H9 (cell line): Measurements from ENCODE around the gene NUP54. TPM values are rescaled to one million over a fixed set of nuclear protein-coding genes. Genes with fewer than 3 reads are reported as not detected.
A peak's percentile ranks its signal among the peaks of the same experiment; 100 is the strongest.

Experiments
- DNase-seq: peaks from one replicate; pipeline ENCODE4 v3.0.0-alpha.2; 2017
- H2AFZ ChIP-seq: one replicate; pipeline ENCODE4 v1.6.1; 2013; ENCODE audit warnings: mild to moderate bottlenecking, low read length, control low read depth, moderate library complexity
- H2AK5ac ChIP-seq: 2 replicates; pipeline ENCODE4 v1.6.1; 2013; ENCODE audit warnings: low read length, control low read depth, mixed read lengths; ENCODE audit not compliant: insufficient read length
- H2BK120ac ChIP-seq: one replicate; pipeline ENCODE4 v1.6.1; 2013; ENCODE audit warnings: low read depth, mild to moderate bottlenecking, low read length, control low read depth, inconsistent platforms; ENCODE audit not compliant: poor library complexity, severe bottlenecking
- H2BK12ac ChIP-seq: 2 replicates; pipeline ENCODE4 v1.6.1; 2013; ENCODE audit warnings: low read length, control low read depth, mixed read lengths, low read depth; ENCODE audit not compliant: insufficient read length
- H2BK15ac ChIP-seq: 2 replicates; pipeline ENCODE4 v1.6.1; 2013; ENCODE audit warnings: low read depth, low read length, control low read depth
- H2BK20ac ChIP-seq: one replicate; pipeline ENCODE4 v1.6.1; 2013; ENCODE audit warnings: low read depth, mild to moderate bottlenecking, low read length, control low read depth, inconsistent platforms; ENCODE audit not compliant: poor library complexity, severe bottlenecking
- H2BK5ac ChIP-seq: 2 replicates; pipeline ENCODE4 v1.6.1; 2013; ENCODE audit warnings: low read length, control low read depth, mixed read lengths; ENCODE audit not compliant: insufficient read length
- H3K14ac ChIP-seq: 2 replicates; pipeline ENCODE4 v1.6.1; 2013; ENCODE audit warnings: low read length, control low read depth; ENCODE audit not compliant: insufficient read depth
- H3K18ac ChIP-seq: 2 replicates; pipeline ENCODE4 v1.6.1; 2013; ENCODE audit warnings: low read depth, mild to moderate bottlenecking, mixed read lengths, low read length, control low read depth; ENCODE audit not compliant: insufficient read length
- H3K23ac ChIP-seq: 2 replicates; pipeline ENCODE4 v1.6.1; 2013; ENCODE audit warnings: low read length, control low read depth, mixed read lengths, low read depth; ENCODE audit not compliant: insufficient read length
- H3K23me2 ChIP-seq: 2 replicates; pipeline ENCODE4 v1.6.1; 2013; ENCODE audit warnings: low read depth, mild to moderate bottlenecking, mixed read lengths, low read length, control low read depth; ENCODE audit not compliant: insufficient read length, poor library complexity, severe bottlenecking
- H3K27ac ChIP-seq: 2 replicates; pipeline ENCODE4 v1.5.1; 2013; ENCODE audit warnings: low read length, control low read depth, mixed read lengths, low read depth; ENCODE audit not compliant: insufficient read length
- H3K27me3 ChIP-seq: 2 replicates; pipeline ENCODE4 v1.6.1; 2013; ENCODE audit warnings: low read length, control low read depth, inconsistent platforms; ENCODE audit not compliant: insufficient read depth
- H3K4ac ChIP-seq: 2 replicates; pipeline ENCODE4 v1.6.1; 2013; ENCODE audit warnings: low read depth, mild to moderate bottlenecking, control low read depth, inconsistent platforms, low read length, moderate library complexity
- H3K4me1 ChIP-seq: 2 replicates; pipeline ENCODE4 v1.6.1; 2013; ENCODE audit warnings: low read length, control low read depth, inconsistent platforms; ENCODE audit not compliant: insufficient read depth
- H3K4me2 ChIP-seq: 2 replicates; pipeline ENCODE4 v1.6.1; 2013; ENCODE audit warnings: low read length, control low read depth, mixed read lengths; ENCODE audit not compliant: insufficient read length, insufficient read depth
- H3K56ac ChIP-seq: 2 replicates; pipeline ENCODE4 v1.6.1; 2013; ENCODE audit warnings: low read depth, mild to moderate bottlenecking, mixed read lengths, low read length, control low read depth; ENCODE audit not compliant: insufficient read length
- H3K79me1 ChIP-seq: 2 replicates; pipeline ENCODE4 v1.6.1; 2013; ENCODE audit warnings: low read depth, mild to moderate bottlenecking, moderate library complexity, low read length, control low read depth, inconsistent platforms; ENCODE audit not compliant: insufficient read depth, poor library complexity, severe bottlenecking
- H3K79me2 ChIP-seq: 2 replicates; pipeline ENCODE4 v1.6.1; 2013; ENCODE audit warnings: low read length, control low read depth, inconsistent platforms; ENCODE audit not compliant: insufficient read depth
- H3K9ac ChIP-seq: 2 replicates; pipeline ENCODE4 v1.6.1; 2013; ENCODE audit warnings: low read length, control low read depth, mixed read lengths; ENCODE audit not compliant: insufficient read length; ENCODE audit errors: extremely low read depth
- H3K9me3 ChIP-seq: one replicate; pipeline ENCODE4 v1.6.1; 2013; ENCODE audit warnings: low read depth, low read length, inconsistent platforms; ENCODE audit not compliant: control insufficient read depth
- H3T11ph ChIP-seq: one replicate; pipeline ENCODE4 v1.6.1; 2013; ENCODE audit warnings: mild to moderate bottlenecking, low read length, control low read depth, inconsistent platforms
- H4K20me1 ChIP-seq: one replicate; pipeline ENCODE4 v1.6.1; 2013; ENCODE audit not compliant: control insufficient read depth, insufficient read length, insufficient read depth
- H4K5ac ChIP-seq: 2 replicates; pipeline ENCODE4 v1.6.1; 2013; ENCODE audit warnings: low read depth, mild to moderate bottlenecking, mixed read lengths, low read length, control low read depth; ENCODE audit not compliant: insufficient read length
- H4K8ac ChIP-seq: replicated peaks from 2 replicates; pipeline ENCODE4 v1.6.1; 2013; ENCODE audit warnings: low read length, control low read depth, mixed read lengths, low read depth; ENCODE audit not compliant: insufficient read length
- H4K91ac ChIP-seq: 2 replicates; pipeline ENCODE4 v1.6.1; 2013; ENCODE audit warnings: low read depth, mild to moderate bottlenecking, moderate library complexity, mixed read lengths, low read length, control low read depth; ENCODE audit not compliant: insufficient read length
- H3K27ac Mint-ChIP-seq, 3 experiments: 2 replicates in 2 of 3; 3 replicates in 1 of 3; pipeline ENCODE4 v1.8.0; 2020 to 2021; ENCODE audit warnings: mixed read lengths in 3 of 3, mild to moderate bottlenecking in 1 of 3, moderate library complexity in 1 of 3
- H3K27me3 Mint-ChIP-seq: 2 replicates; pipeline ENCODE4 v1.8.0; 2021; ENCODE audit warnings: low read depth, mild to moderate bottlenecking, moderate library complexity, mixed read lengths
- H3K36me3 Mint-ChIP-seq, 3 experiments: 2 replicates in 2 of 3; 3 replicates in 1 of 3; pipeline ENCODE4 v1.8.0; 2020 to 2021; ENCODE audit warnings: low read depth in 3 of 3, mixed read lengths in 3 of 3; ENCODE audit not compliant: insufficient read depth in 1 of 3
- H3K4me1 Mint-ChIP-seq, 2 experiments: 2 replicates each; pipeline ENCODE4 v1.8.0; 2020; ENCODE audit warnings: mixed read lengths in 2 of 2
- H3K4me3 Mint-ChIP-seq, 2 experiments: 2 replicates in 1 of 2; 3 replicates in 1 of 2; pipeline ENCODE4 v1.8.0; 2020 to 2021; ENCODE audit warnings: mild to moderate bottlenecking in 2 of 2, mixed read lengths in 2 of 2, moderate library complexity in 1 of 2
- H3K9me3 Mint-ChIP-seq, 2 experiments: 2 replicates in 1 of 2; 3 replicates in 1 of 2; pipeline ENCODE4 v1.8.0; 2020; ENCODE audit warnings: mild to moderate bottlenecking in 2 of 2, mixed read lengths in 2 of 2, moderate library complexity in 1 of 2
- WGBS: extraction: QIAGEN DNeasy Blood & Tissue Kit; methylation state at CpG from one replicate; pipeline ENCODE4 v1.1.7; 2013; ENCODE audit warnings: missing lambda C conversion rate, low lambda C conversion rate, mixed read lengths; ENCODE audit not compliant: insufficient read length; ENCODE audit errors: extremely low coverage; 5-methylcytosine and 5-hydroxymethylcytosine counted together
- total RNA-seq: library from RNA; stranded (reverse); gene quantifications from 2 replicates; pipeline ENCODE4 v1.2.1, GENCODE V29; 2021
- TF ChIP-seq, protein P1 (sequence below): fragments of 200-600 bp; sonication (generic); conservative IDR thresholded peaks from 3 replicates; pipeline ENCODE4 v1.8.0; 2021; ENCODE audit warnings: antibody characterized with exemption, mild to moderate bottlenecking

Gene NUP54
- total RNA-seq, 1 experiment from 2014 or later = 129 TPM

DNA sequence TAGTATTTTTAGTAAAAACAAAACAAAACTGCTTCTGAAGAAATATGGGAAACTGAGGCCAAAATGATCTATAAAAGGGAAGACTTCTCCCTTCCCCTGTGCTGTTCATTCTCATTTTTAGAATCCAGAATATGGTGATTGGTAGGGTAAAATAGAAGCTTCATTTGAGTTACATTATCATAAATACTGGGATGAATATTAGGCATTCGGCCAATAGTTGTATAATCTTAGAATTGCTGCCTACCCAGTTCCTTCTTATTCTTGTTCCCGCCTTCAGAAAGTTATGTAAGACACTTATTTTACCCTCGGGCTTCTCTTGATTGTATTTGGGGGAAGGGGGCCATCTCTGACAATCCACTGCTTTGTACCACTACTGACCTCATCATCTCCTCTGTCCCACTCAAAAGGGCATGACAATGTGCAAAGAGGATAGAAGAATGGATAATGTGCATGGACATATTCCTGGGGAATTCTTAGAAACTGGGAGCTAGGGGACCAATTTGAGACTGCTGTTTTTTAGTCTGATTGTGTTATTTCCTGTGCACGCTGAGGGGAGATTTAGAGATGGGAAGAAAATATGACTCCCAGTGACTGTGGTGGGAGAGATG is 73.1 kb downstream of the NUP54 start:
- H3K18ac ChIP-seq = no peak overlapping the region
- H3K27ac ChIP-seq = no peak overlapping the region
- H4K20me1 ChIP-seq = no peaks in the 10 kb centered on the region
- H3K4me3 Mint-ChIP-seq = no peak overlapping the region
- no peak overlapping the region for H2BK15ac ChIP-seq
- peaks cover 5% of the 10 kb centered on the region; the same call in 1 of the 2 replicates for H3K4me1 ChIP-seq
- no peak overlapping the region for H3K9ac ChIP-seq
- H3K4ac ChIP-seq = no peak overlapping the region
- H3K56ac ChIP-seq = no peak overlapping the region
- H2AK5ac ChIP-seq = no peak overlapping the region
- no peak overlapping the region for H2BK20ac ChIP-seq
- H3K9me3 ChIP-seq = no peaks in the 10 kb centered on the region
- no peak overlapping the region for H3K4me2 ChIP-seq
- H3K36me3 Mint-ChIP-seq = no peaks in the 10 kb centered on the region
- no peaks in the 10 kb centered on the region for H3K79me2 ChIP-seq
- no peaks in the 10 kb centered on the region for H3K27me3 Mint-ChIP-seq
- H3K9me3 Mint-ChIP-seq = no peaks in the 10 kb centered on the region
- H4K91ac ChIP-seq = no peak overlapping the region
- H2AFZ ChIP-seq = no peak overlapping the region
- no peak overlapping the region for H3T11ph ChIP-seq
- H3K27me3 ChIP-seq = no peaks in the 10 kb centered on the region
- H3K27ac Mint-ChIP-seq = peak overlapping the region in 1 of 3 experiments; percentile 4; a peak in 1 of 7 replicates
- H3K23ac ChIP-seq = no peak overlapping the region
- no peaks in the 10 kb centered on the region for H3K23me2 ChIP-seq
- no peak overlapping the region for H2BK5ac ChIP-seq
- no peaks in the 10 kb centered on the region for H3K79me1 ChIP-seq
- peaks cover 0 to 8% of the 10 kb centered on the region in 2 experiments; a peak in 3 of 4 replicates for H3K4me1 Mint-ChIP-seq
- H2BK12ac ChIP-seq = no peak overlapping the region
- no CpG with 5 or more reads among the region's 4 CpGs for WGBS
- no peak overlapping the region for H4K8ac ChIP-seq
- DNase-seq = no peak
- no peak overlapping the region for H4K5ac ChIP-seq
- H2BK120ac ChIP-seq = no peak overlapping the region
- H3K14ac ChIP-seq = no peak overlapping the region
- TF ChIP-seq, protein P1, sequence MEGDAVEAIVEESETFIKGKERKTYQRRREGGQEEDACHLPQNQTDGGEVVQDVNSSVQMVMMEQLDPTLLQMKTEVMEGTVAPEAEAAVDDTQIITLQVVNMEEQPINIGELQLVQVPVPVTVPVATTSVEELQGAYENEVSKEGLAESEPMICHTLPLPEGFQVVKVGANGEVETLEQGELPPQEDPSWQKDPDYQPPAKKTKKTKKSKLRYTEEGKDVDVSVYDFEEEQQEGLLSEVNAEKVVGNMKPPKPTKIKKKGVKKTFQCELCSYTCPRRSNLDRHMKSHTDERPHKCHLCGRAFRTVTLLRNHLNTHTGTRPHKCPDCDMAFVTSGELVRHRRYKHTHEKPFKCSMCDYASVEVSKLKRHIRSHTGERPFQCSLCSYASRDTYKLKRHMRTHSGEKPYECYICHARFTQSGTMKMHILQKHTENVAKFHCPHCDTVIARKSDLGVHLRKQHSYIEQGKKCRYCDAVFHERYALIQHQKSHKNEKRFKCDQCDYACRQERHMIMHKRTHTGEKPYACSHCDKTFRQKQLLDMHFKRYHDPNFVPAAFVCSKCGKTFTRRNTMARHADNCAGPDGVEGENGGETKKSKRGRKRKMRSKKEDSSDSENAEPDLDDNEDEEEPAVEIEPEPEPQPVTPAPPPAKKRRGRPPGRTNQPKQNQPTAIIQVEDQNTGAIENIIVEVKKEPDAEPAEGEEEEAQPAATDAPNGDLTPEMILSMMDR = no peak
